Suprapubic skin (tissue), 4 donors: ENCODE data around the gene ARHGEF17. TPM values are rescaled to one million over a fixed set of nuclear protein-coding genes. Genes with fewer than 3 reads are reported as not detected.

Experiments
- DNase-seq, 2 donors: peaks; one replicate each; pipeline ENCODE4 v3.0.0-alpha.2; 2019; ENCODE audit warnings: low spot score in 2 of 2
- H3K27ac ChIP-seq: fragments of 200-600 bp; sonication (generic); one replicate; pipeline ENCODE4 v1.5.1; 2019
- H3K27me3 ChIP-seq: fragments of 200-600 bp; sonication (generic); one replicate; pipeline ENCODE4 v1.5.1; 2019
- H3K36me3 ChIP-seq: fragments of 200-600 bp; sonication (generic); one replicate; pipeline ENCODE4 v1.5.1; 2019
- H3K4me1 ChIP-seq: fragments of 200-600 bp; sonication (generic); one replicate; pipeline ENCODE4 v1.5.1; 2019
- H3K4me3 ChIP-seq: fragments of 200-600 bp; sonication (generic); one replicate; pipeline ENCODE4 v1.5.1; 2019; ENCODE audit warnings: mild to moderate bottlenecking
- H3K9me3 ChIP-seq: fragments of 200-600 bp; sonication (generic); one replicate; pipeline ENCODE4 v1.5.1; 2019
- CTCF ChIP-seq, 2 donors: fragments of 200-600 bp in 1 of 2; fragments of 450-650 bp in 1 of 2; sonication (generic) in 1 of 2; IDR thresholded peaks; one replicate each; pipeline ENCODE4 v1.5.1; 2016 to 2019; ENCODE audit warnings: antibody characterized with exemption in 2 of 2, mild to moderate bottlenecking in 1 of 2, moderate library complexity in 1 of 2
- EP300 ChIP-seq: sonication (generic); formaldehyde crosslinking; IDR thresholded peaks from one replicate; pipeline ENCODE4 v1.6.1; 2017; ENCODE audit warnings: antibody characterized with exemption
- POLR2A ChIP-seq, 2 donors: fragments of 450-650 bp; IDR thresholded peaks; one replicate each; pipeline ENCODE4 v1.6.1; 2017; ENCODE audit warnings: antibody characterized with exemption in 2 of 2, mild to moderate bottlenecking in 2 of 2, moderate library complexity in 2 of 2
- POLR2AphosphoS5 ChIP-seq, 3 donors: sonication (generic); formaldehyde crosslinking; IDR thresholded peaks; one replicate each; pipeline ENCODE4 v1.6.1; 2017; ENCODE audit warnings: antibody characterized with exemption in 3 of 3
- WGBS: methylation state at CpG from one replicate; pipeline ENCODE4 v1.1.5; 2018; 5-methylcytosine and 5-hydroxymethylcytosine counted together
- total RNA-seq, 4 donors: library from RNA; depleted of rRNA; stranded (reverse); fragments of >200 nt; gene quantifications; one replicate each; pipeline ENCODE4 v1.1.0, GENCODE V29; 2016

Gene ARHGEF17
- total RNA-seq, 4 donors from 2014 or later: 8.3 to 25.0 (median 9.7) TPM

GRCh38 chr11:73413256-73413655 lies 105.2 kb downstream of the ARHGEF17 start:
- TF ChIP-seq EP300: no peak
- TF ChIP-seq POLR2AphosphoS5 (IDR thresholded peaks at IDR 0.05): no peak
- no peak for TF ChIP-seq POLR2A (IDR thresholded peaks at IDR 0.05)
- TF ChIP-seq CTCF (IDR thresholded peaks at IDR 0.05): no peak
- no peaks in the 10 kb centered on the region for H3K27me3 ChIP-seq
- no peak overlapping the region for H3K27ac ChIP-seq
- no peak for DNase-seq
- no peaks in the 10 kb centered on the region for H3K9me3 ChIP-seq
- H3K4me1 ChIP-seq: peaks cover 30% of the 10 kb centered on the region
- peaks cover 12% of the 10 kb centered on the region for H3K36me3 ChIP-seq
- 93% methylated on average over 2 of the region's 2 CpGs for WGBS
- no peak overlapping the region for H3K4me3 ChIP-seq

- 58% methylated on average over 1 of the region's 1 CpG for WGBS
- H3K9me3 ChIP-seq: no peaks in the 10 kb centered on the region
- peaks cover 30% of the 10 kb centered on the region for H3K4me1 ChIP-seq
- H3K27me3 ChIP-seq: no peaks in the 10 kb centered on the region
- no peak overlapping the region for H3K4me3 ChIP-seq
- DNase-seq: no peak
- H3K36me3 ChIP-seq: peaks cover 8% of the 10 kb centered on the region
- TF ChIP-seq EP300 (no peak), CTCF (IDR thresholded peaks at IDR 0.05) (no peak), POLR2AphosphoS5 (IDR thresholded peaks at IDR 0.05) (no peak), POLR2A (IDR thresholded peaks at IDR 0.05) (no peak)
- peak overlapping the region; percentile 68 for H3K27ac ChIP-seq
Observed at GRCh38 chr11:73414977-73415651, 107.0 kb downstream of the ARHGEF17 start.

GRCh38 chr11:73415854-73416615 lies 108.0 kb downstream of the ARHGEF17 start:
- Histone ChIP-seq H3K27ac (peak overlapping the region; percentile 68), H3K4me3 (no peak overlapping the region), H3K36me3 (peaks cover 8% of the 10 kb centered on the region), H3K27me3 (no peaks in the 10 kb centered on the region), H3K9me3 (no peaks in the 10 kb centered on the region), H3K4me1 (peaks cover 30% of the 10 kb centered on the region)
- no peak for TF ChIP-seq EP300
- no peak for TF ChIP-seq CTCF (IDR thresholded peaks at IDR 0.05)
- TF ChIP-seq POLR2A (IDR thresholded peaks at IDR 0.05): no peak
- TF ChIP-seq POLR2AphosphoS5 (IDR thresholded peaks at IDR 0.05): no peak
- no peak for DNase-seq
- WGBS: 75% methylated on average over 4 of the region's 4 CpGs

- TF ChIP-seq EP300: no peak
- no peak for TF ChIP-seq POLR2A (IDR thresholded peaks at IDR 0.05)
- TF ChIP-seq POLR2AphosphoS5 (IDR thresholded peaks at IDR 0.05): no peak
- no peak for TF ChIP-seq CTCF (IDR thresholded peaks at IDR 0.05)
- Histone ChIP-seq H3K9me3 (no peaks in the 10 kb centered on the region), H3K27ac (peak overlapping the region; percentile 68), H3K4me3 (no peak overlapping the region), H3K36me3 (peaks cover 8% of the 10 kb centered on the region), H3K4me1 (peaks cover 30% of the 10 kb centered on the region), H3K27me3 (no peaks in the 10 kb centered on the region)
- DNase-seq: no peak
- WGBS: 85% methylated on average over 2 of the region's 2 CpGs
Observed at GRCh38 chr11:73416786-73417185, 108.7 kb downstream of the ARHGEF17 start.

Other genes starting within 250 kb of the ARHGEF17 start
- gene FCHSD2, start 166.0 kb upstream of the ARHGEF17 start, total RNA-seq: 10 to 100 TPM in 1 of 4 donors, 1 to 10 TPM in 3; 5.7 to 16.8 (median 7.9) TPM
- 10 to 100 TPM in 3 of 4 donors, 1 to 10 TPM in 1; 5.5 to 15.9 (median 12.8) TPM for gene P2RY2, start 90.0 kb upstream of the ARHGEF17 start, total RNA-seq
- under 1 TPM in 3 of 4 donors, not detected in 1; 0.38 to 0.89 (median 0.38) TPM for gene P2RY6, start 35.9 kb upstream of the ARHGEF17 start, total RNA-seq
- gene RELT, start 68.1 kb downstream of the ARHGEF17 start, total RNA-seq: 10 to 100 TPM in 1 of 4 donors, 1 to 10 TPM in 3; 1.9 to 11.2 (median 4.2) TPM